SU-DHL-6 (cell line): ENCODE data around the gene FRAS1.

Experiments
- EZH2phosphoT487 ChIP-seq: fragments of 200-600 bp; sonication (generic), shearing (Covaris generic); conservative IDR thresholded peaks from 2 replicates; pipeline ENCODE4 v1.6.1; 2018; ENCODE audit warnings: mild to moderate bottlenecking, antibody characterized with exemption, low read length, moderate library complexity, mixed read lengths
- TF ChIP-seq, protein P1 (sequence below): fragments of 200-600 bp; sonication (generic); IDR thresholded peaks from one replicate; pipeline ENCODE4 v1.5.1; 2017; ENCODE audit warnings: antibody characterized with exemption, mild to moderate bottlenecking, low read length, moderate library complexity; ENCODE audit not compliant: insufficient read depth, poor library complexity, severe bottlenecking

DNA sequence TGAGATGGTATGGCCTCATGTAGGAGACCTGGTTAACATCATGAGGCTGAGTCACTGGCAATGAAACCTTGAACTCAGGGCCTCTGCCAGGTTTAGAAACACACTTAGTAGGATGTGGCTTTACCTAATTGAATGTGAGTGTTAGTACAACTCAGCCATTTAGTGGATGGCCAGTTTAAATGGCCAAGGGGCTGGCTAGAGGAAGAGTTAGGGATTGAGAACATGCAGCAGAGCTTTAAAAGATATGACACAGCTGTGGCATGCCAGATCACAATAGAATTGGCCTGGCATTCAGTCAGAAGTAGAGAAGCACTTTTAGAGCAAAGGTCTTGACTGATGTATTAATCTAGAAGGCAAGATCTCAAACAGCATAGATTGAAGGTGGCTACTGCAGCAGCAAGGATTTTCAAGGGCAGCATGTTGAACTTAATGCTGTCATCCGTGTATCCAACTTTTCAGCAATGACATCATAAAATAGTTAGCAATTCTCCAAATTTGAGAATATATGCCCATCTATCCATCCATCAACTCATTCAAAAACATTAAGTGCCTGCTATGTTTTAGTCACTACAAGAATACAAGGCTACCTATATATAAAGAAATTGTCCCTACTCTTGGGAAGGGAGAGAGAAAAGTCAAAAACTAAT, 170.4 kb downstream of the FRAS1 start:
- TF ChIP-seq, protein P1, sequence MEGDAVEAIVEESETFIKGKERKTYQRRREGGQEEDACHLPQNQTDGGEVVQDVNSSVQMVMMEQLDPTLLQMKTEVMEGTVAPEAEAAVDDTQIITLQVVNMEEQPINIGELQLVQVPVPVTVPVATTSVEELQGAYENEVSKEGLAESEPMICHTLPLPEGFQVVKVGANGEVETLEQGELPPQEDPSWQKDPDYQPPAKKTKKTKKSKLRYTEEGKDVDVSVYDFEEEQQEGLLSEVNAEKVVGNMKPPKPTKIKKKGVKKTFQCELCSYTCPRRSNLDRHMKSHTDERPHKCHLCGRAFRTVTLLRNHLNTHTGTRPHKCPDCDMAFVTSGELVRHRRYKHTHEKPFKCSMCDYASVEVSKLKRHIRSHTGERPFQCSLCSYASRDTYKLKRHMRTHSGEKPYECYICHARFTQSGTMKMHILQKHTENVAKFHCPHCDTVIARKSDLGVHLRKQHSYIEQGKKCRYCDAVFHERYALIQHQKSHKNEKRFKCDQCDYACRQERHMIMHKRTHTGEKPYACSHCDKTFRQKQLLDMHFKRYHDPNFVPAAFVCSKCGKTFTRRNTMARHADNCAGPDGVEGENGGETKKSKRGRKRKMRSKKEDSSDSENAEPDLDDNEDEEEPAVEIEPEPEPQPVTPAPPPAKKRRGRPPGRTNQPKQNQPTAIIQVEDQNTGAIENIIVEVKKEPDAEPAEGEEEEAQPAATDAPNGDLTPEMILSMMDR, result no peak
- no peak for TF ChIP-seq EZH2phosphoT487
